Measurements from ENCODE around the gene CACNA1H. TPM values are rescaled to one million over a fixed set of nuclear protein-coding genes. Genes with fewer than 3 reads are reported as not detected.

Gene CACNA1H
- total RNA-seq, 1 experiment from 2014 or later = 24.3 TPM

GRCh38 chr16:1143761-1144450, 9.0 kb upstream of the CACNA1H start:
- no peaks in the 10 kb centered on the region for H3K27me3 ChIP-seq (ENCODE audit: insufficient read depth, low read length)
- TF ChIP-seq ZNF274 (IDR thresholded peaks at IDR 0.05; ENCODE audit: low read depth, low read length) (no peak), ATF3 (IDR thresholded peaks at IDR 0.05) (no peak), POLR2AphosphoS5 (IDR thresholded peaks at IDR 0.05; ENCODE audit: low read depth, low read length) (no peak), SRF (IDR thresholded peaks at IDR 0.05; ENCODE audit: low read depth) (no peak), FOSL1 (IDR thresholded peaks at IDR 0.05; ENCODE audit: low read depth) (no peak), ZBTB33 (IDR thresholded peaks at IDR 0.05; ENCODE audit: extremely low read depth, insufficient replicate concordance, low read length) (no peak), YY1 (IDR thresholded peaks at IDR 0.05; ENCODE audit: extremely low read depth, insufficient replicate concordance, low read depth, low read length) (no peak), CBX3 (IDR thresholded peaks at IDR 0.05; ENCODE audit: low read depth) (no peak), POLR2A (IDR thresholded peaks at IDR 0.05; ENCODE audit: borderline replicate concordance, extremely low read depth, insufficient read depth, insufficient read length) (no peak), JUND (IDR thresholded peaks at IDR 0.05) (no peak), RAD21 (IDR thresholded peaks at IDR 0.05; ENCODE audit: low read depth) (no peak), CTCF (IDR thresholded peaks at IDR 0.05 in 2 of 3, conservative IDR thresholded peaks at IDR 0.05 in 1 of 3; ENCODE audit: borderline replicate concordance in 1 of 3, insufficient read depth in 1 of 3, low read depth in 2 of 3, low read length in 2 of 3) (no peak), EGR1 (IDR thresholded peaks at IDR 0.05; ENCODE audit: low read depth) (no peak), ELF1 (IDR thresholded peaks at IDR 0.05; ENCODE audit: borderline replicate concordance, low read depth) (no peak)
- H3K4me1 ChIP-seq (ENCODE audit: control insufficient read depth in 1 of 2, insufficient read depth in 2 of 2, low read length in 2 of 2) = no peaks in the 10 kb centered on the region
- DNase-seq (ENCODE audit: low read depth, low spot score) (no peak), ATAC-seq (no peak)
- intact Hi-C loops (cut with micrococcal nuclease) = no loop called here
- no peak overlapping the region for H2AFZ ChIP-seq (ENCODE audit: low read depth, low read length, poor library complexity, severe bottlenecking)
- CTCF ChIA-PET = no interaction called here
- no peak overlapping the region for H3K4me3 ChIP-seq (replicated peaks in 1 of 2; ENCODE audit: low read depth in 1 of 2, low read length in 2 of 2)
- H4K20me1 ChIP-seq (ENCODE audit: insufficient read depth) = no peaks in the 10 kb centered on the region
- POLR2A ChIA-PET = no interaction called here
- H3K27ac ChIP-seq (ENCODE audit: low read depth, low read length) = no peak overlapping the region
- no peaks in the 10 kb centered on the region for H3K79me2 ChIP-seq (ENCODE audit: insufficient read depth, low read length)
- BruUV-seq (replicated peaks) = no TSS peak
- H3K36me3 ChIP-seq (ENCODE audit: control insufficient read depth in 1 of 2, insufficient read depth in 2 of 2, low read length in 2 of 2) = no peaks in the 10 kb centered on the region
- H3K9me3 ChIP-seq (ENCODE audit: control insufficient read depth in 1 of 2, insufficient read depth in 1 of 2, low read depth in 1 of 2, low read length in 2 of 2) = peaks cover 0 to 6% of the 10 kb centered on the region in 2 experiments; a peak in 1 of 4 replicates
- H3K9me2 ChIP-seq (ENCODE audit: insufficient read depth) = no peaks in the 10 kb centered on the region
- H3K4me2 ChIP-seq (ENCODE audit: low read length) = no peak overlapping the region
- H3K9ac ChIP-seq (ENCODE audit: low read length) = no peak overlapping the region
- RAD21 ChIA-PET (ENCODE audit: low non-redundant PET in 1 of 2, low total read pairs in 2 of 2, uncharacterized antibody in 2 of 2, unreplicated experiment in 2 of 2) = no interaction called here
